ENCODE results near the gene CACNG4.

- TF ChIP-seq MAZ (IDR thresholded peaks at IDR 0.05; ENCODE audit: borderline replicate concordance, low read depth, low read length) (no peak), BCL3 (IDR thresholded peaks at IDR 0.05) (no peak), ZFP36 (IDR thresholded peaks at IDR 0.05; ENCODE audit: borderline replicate concordance, partially characterized antibody) (no peak), CTCF (IDR thresholded peaks at IDR 0.05) (no peak)
Measured at GRCh38 chr17:66983414-66984021, 19.0 kb downstream of the CACNG4 start.

Measured in A549 (cell line).